HAP-1 (cell line): ENCODE data around the gene GALK1.

ENCODE experiments used
- DNase-seq, 2 experiments: peaks; one replicate each; pipeline ENCODE4 v3.0.0-alpha.2; 2016 to 2020; ENCODE audit warnings: low spot score in 2 of 2
- H3K27me3 ChIP-seq: fragments of 250-450 bp; sonication (Bioruptor Pico); 2 replicates; pipeline ENCODE4 v1.5.1; 2020; ENCODE audit warnings: low read depth, mild to moderate bottlenecking, moderate library complexity
- H3K36me3 ChIP-seq: fragments of 250-450 bp; sonication (Bioruptor Pico); replicated peaks from 2 replicates; pipeline ENCODE4 v1.5.1; 2020; ENCODE audit warnings: mild to moderate bottlenecking
- H3K4me1 ChIP-seq: fragments of 250-450 bp; sonication (Bioruptor Pico); 2 replicates; pipeline ENCODE4 v1.5.1; 2020; ENCODE audit warnings: mild to moderate bottlenecking
- H3K4me3 ChIP-seq: fragments of 250-450 bp; sonication (Bioruptor Pico); 2 replicates; pipeline ENCODE4 v1.5.1; 2020; ENCODE audit warnings: mild to moderate bottlenecking, moderate library complexity
- H3K9me3 ChIP-seq: fragments of 250-450 bp; sonication (Bioruptor Pico); 2 replicates; pipeline ENCODE4 v1.5.1; 2020; ENCODE audit warnings: mild to moderate bottlenecking, moderate library complexity
- in situ Hi-C: fragments of 300-500 bp; cut with MboI; formaldehyde crosslinking; loops from 3 replicates; pipeline ENCODE4 v1.14.3; 2020; ENCODE audit warnings: low sequenced_read_pairs, inconsistent platforms, mixed read lengths

Gene GALK1

DNA sequence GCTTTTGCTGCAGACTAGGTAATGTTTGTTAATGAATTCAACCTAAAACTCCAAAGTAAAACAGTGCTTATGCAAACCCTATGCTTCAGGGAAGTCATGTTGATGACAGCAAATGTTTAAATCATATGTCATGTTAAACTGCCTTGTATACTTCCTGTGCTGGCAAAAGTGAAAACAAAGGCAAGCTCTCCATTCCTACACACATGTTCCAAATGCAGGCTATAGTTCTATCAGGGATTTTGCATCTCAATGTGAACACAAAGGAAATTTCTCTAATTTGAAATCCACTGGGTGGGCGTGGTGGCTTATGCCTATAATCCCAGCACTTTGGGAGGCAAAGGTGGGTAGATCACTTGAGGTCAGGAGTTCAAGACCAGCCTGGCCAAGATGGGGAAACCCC, 38.9 kb upstream of the GALK1 start:
- in situ Hi-C loops, result no loop called here
- peak; percentile 58 to 66 for DNase-seq
- Histone ChIP-seq H3K9me3 (no peaks in the 10 kb centered on the region), H3K36me3 (peaks cover 21% of the 10 kb centered on the region), H3K4me3 (no peak overlapping the region), H3K27me3 (no peaks in the 10 kb centered on the region), H3K4me1 (peaks cover 8% of the 10 kb centered on the region)

DNA sequence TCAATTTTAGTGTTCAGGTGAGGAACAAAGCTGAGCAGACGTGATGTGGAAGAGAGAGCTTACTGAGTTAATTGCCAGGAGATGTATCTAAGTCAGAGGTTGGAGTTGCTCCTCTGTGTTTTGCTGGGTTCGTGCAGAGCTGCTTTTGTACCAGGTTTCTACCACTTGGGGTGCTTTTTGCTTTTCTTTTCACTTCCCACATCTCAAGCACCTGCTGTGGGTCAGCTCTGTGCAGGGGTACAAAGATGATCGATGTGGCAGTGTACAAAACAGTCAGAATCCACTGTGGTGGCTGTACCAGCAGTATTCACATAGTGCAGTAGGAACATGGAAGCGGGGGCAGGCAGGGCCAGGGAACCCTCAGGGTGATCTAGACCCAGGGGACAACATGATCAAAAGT, 34.4 kb upstream of the GALK1 start:
- H3K9me3 ChIP-seq, result no peaks in the 10 kb centered on the region
- H3K4me1 ChIP-seq, result peaks cover 8% of the 10 kb centered on the region
- peaks cover 50% of the 10 kb centered on the region for H3K36me3 ChIP-seq
- no peaks in the 10 kb centered on the region for H3K27me3 ChIP-seq
- no peak overlapping the region for H3K4me3 ChIP-seq
- in situ Hi-C loops, result no loop called here
- DNase-seq, result no peak

DNA sequence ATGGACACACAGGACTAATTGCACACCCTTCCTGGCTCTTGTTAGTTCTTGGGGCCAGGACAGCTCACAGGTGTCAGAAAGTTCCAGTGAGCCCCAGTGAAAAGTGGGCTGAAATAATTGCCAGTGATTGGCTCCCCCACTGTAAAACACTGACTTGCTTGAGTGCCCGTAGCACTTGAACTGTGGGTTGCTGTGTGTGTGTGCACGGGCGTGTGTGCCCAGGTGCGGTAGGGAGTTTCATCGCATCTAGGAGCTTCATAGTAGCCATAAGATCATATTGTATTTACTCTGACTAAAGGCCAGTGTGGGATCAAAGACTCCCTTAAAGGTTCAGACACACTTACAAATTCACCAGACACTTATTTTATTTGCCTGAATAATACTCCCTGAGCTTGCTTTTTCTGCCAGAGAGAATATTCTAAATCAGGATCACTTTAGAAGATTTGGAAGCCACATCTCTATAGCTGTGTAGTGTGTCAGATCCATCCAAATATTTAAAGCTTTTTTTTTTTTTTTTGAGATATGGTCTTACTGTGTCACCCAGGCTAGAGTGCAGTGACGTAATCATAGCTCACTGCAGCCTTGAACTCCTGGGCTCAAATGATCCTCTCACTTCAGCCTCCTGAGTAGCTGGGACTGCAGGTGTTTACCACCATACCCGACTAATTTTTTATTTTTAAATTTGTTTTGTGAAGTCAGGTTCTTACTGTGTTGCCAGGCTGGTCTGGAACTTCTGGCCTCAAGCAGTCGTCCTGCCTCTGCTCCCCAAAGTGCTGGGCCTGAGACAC, 31.0 kb upstream of the GALK1 start:
- H3K27me3 ChIP-seq, result no peaks in the 10 kb centered on the region
- no peaks in the 10 kb centered on the region for H3K9me3 ChIP-seq
- H3K4me3 ChIP-seq, result no peak overlapping the region
- H3K4me1 ChIP-seq, result peaks cover 2% of the 10 kb centered on the region
- in situ Hi-C loops, result no loop called here
- H3K36me3 ChIP-seq, result peaks cover 67% of the 10 kb centered on the region
- DNase-seq, result no peak

DNA sequence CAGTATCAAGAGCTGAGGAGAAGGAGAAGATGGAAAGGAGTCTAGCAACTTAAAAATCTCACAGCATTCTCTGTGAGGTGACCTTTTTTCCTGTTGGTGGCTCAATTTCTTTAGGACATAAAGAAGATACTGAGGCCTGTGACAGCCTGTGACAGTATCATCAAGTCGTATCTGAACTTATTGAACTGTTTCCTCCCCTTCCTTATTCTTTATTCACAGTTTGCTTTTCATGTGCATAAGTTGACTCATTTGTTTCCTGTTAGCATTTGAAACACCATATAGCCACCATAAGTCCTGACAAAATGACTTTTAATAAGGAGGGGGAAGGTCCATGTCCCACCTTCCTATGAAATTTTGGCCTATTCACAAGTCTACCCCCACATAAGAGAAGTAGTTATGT, 28.5 kb upstream of the GALK1 start:
- in situ Hi-C loops, result no loop called here
- H3K4me3 ChIP-seq, result no peak overlapping the region
- DNase-seq, result no peak
- H3K27me3 ChIP-seq, result no peaks in the 10 kb centered on the region
- no peaks in the 10 kb centered on the region for H3K9me3 ChIP-seq
- H3K4me1 ChIP-seq, result peaks cover 2% of the 10 kb centered on the region
- peaks cover 48% of the 10 kb centered on the region for H3K36me3 ChIP-seq

DNA sequence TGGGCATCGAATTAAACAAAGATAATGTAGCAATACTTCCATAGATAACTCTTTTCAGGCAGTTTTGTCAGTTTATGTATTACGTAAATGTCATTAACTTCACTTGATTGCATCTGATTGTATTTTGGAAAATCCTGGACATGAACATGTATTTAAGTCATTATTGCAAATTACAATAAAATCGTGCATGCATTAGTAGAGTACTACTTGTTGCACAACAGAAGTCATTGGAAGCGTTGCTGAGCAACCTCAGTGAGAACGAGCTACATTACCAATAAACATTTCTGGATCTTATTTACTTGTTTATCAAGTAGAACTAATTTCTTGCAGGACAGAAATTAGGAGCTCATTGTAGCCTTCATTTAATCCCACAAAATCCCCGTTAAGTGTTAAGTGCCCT, 26.3 kb upstream of the GALK1 start:
- in situ Hi-C loops, result no loop called here
- H3K27me3 ChIP-seq, result no peaks in the 10 kb centered on the region
- H3K4me1 ChIP-seq, result peaks cover 4% of the 10 kb centered on the region
- peaks cover 34% of the 10 kb centered on the region for H3K36me3 ChIP-seq
- H3K9me3 ChIP-seq, result no peaks in the 10 kb centered on the region
- DNase-seq, result no peak
- no peak overlapping the region for H3K4me3 ChIP-seq

DNA sequence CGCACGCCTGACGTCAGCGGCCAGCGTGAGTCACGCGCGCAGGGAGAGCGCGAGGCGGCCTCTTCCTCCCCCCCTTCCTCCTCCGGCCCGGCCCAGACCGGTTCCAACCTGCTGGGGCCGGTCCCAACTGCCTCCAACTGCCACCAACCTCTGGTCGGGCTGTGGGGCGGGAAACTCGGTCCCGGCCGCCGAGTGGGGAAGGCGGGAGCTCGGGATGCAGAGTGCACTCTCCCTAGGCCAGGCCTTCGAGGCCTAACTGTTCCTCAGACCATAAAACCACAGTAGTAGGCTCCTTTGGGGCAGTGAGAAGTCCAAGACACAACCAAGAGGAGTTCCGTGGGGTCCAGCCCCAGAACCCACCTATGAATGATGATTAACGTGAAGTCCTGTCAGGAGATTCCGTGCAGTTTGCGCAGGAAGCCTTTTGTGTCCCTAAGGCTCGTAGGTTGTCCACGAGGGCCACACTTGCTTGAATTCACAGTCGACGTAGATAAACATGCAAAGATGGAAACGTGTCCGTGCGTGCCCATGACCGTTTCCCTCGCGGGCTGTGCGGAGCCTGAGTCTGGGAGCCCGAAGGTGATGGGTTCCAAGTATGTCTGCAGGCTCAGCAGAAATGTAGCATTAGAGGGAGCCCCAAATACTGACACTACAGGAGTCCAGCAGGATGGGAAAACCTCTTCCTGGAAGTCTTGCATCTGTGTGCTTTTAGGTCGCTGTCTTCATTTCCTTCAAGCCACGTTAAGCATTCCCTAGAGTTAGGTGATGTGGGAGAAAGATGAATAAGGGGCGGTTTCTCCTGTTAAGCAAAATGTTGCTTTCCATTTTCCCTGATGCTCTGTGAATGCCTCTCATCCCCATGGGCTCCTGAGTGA, 20.3 kb upstream of the GALK1 start:
- in situ Hi-C loops, result no loop called here
- peak overlapping the region; percentile 71 for H3K4me3 ChIP-seq
- DNase-seq, result peak; percentile 78 to 93
- H3K9me3 ChIP-seq, result no peaks in the 10 kb centered on the region
- no peaks in the 10 kb centered on the region for H3K27me3 ChIP-seq
- H3K4me1 ChIP-seq, result peaks cover 31% of the 10 kb centered on the region
- H3K36me3 ChIP-seq, result 0 out of 2 replicates have a peak, but pooled peaks cover 2% of the 10 kb centered on the region

DNA sequence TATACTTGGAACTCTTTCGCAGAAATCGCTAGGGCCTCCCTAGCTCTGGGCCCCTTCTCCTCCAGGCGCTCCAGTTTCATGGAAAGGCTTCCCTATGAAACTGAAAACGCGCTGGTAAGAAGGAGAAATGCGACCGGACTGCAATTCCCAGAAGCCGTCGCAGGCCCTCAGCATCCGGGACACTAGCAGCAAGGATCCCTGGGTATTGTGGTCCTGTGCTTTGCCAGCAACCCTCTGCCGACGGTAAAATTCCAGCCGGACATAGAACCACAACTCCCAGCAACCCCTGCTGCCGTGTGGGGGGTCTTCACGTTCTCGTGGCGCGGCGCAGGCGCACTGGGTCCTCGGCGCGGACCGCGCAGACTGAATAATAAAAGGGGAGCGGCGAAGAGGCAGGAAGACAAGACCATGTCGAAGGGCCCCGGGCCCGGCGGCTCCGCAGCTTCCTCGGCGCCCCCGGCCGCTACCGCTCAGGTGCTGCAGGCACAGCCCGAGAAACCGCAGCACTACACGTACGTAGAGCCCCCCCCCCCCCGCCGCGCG, 19.6 kb upstream of the GALK1 start, which contains the start of gene UNK:
Gene UNK (plus strand): TSS at position 334 of the 543 bp plus-strand sequence. CDS start 75 bp downstream, at position 409.
- H3K27me3 ChIP-seq, result no peaks in the 10 kb centered on the region
- H3K4me3 ChIP-seq, result peak within 1 kb of the TSS; percentile 71
- H3K9me3 ChIP-seq, result no peaks in the 10 kb centered on the region
- in situ Hi-C loops, result no loop called here
- 0 out of 2 replicates have a peak, but pooled peaks cover 2% of the 10 kb centered on the region for H3K36me3 ChIP-seq
- H3K4me1 ChIP-seq, result peaks cover 34% of the 10 kb centered on the region
- peak; percentile 98 to 100 for DNase-seq

DNA sequence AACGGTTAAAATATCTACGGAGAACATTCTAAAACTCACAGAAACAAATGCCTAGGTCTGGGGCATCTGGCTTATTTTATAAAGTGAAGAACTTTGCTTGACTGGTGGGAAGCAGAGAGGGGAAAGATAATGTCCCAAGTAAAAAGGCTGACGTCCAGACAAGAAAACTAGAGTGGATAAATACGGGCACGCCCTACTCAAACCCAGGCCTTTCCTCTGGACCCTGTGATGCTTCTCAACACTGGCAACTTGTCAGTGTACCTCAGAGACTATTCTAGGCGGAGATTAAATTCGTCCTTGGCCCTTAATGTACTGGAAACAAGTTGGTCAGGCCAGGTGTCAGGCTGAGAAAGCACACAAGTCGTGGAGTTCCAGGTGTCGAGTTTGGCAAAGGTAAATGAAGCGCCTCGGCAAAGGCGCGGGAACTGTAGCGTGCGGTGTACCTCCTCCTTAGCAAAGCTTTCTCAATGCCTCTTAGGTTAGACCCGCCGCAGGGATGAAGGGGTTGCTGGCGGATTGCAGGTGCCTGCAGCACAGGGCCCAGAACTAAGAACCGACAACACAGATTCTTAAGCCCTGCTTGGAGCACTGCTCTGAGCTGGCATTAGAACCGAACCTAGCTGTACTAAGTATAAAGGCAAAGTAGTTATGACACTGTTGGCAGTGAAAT, 18.9 kb upstream of the GALK1 start:
- in situ Hi-C loops, result no loop called here
- no peaks in the 10 kb centered on the region for H3K9me3 ChIP-seq
- peak in 1 of 2 experiments; percentile 34 for DNase-seq

DNA sequence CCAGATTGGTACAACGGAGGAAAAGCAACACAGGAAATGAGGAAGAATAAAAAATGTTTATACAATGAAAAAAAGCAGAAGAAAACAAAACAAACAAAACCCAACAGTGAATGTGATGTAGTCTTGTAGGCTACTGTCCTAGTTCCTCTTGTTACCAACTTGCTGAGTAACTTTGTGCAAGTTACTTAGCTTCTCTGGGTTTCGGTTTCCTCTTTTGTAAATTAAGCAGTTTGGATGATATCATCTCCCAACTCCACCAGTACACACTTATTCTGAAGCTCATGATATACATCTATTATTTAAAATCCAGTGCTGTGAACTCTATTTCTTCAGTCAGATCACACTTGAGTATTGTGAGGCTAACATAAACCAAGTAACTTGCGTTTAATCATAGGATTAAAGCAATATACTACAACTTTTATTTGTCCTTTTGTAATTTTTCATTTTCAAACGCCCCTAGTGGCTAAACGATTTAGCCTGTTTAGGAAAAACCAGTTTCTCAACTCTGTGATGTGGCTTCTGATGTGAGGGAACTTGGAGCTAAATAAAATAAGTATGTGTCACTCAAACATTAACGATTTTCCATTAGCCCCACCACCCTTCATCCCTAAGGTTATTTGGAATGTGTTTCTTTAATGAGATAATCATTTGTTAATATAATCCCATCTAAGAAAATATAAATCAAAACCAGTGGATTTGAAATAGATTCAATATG, 18.2 kb upstream of the GALK1 start:
- no peaks in the 10 kb centered on the region for H3K9me3 ChIP-seq
- peaks cover 34% of the 10 kb centered on the region for H3K4me1 ChIP-seq
- H3K4me3 ChIP-seq, result no peak overlapping the region
- no peaks in the 10 kb centered on the region for H3K27me3 ChIP-seq
- peaks cover 15% of the 10 kb centered on the region for H3K36me3 ChIP-seq
- DNase-seq, result peak in 1 of 2 experiments; percentile 56
- in situ Hi-C loops, result no loop called here

More for the DNA sequence above, 18.9 kb upstream of the GALK1 start:
- peak overlapping the region; percentile 71 for H3K4me3 ChIP-seq
- no peaks in the 10 kb centered on the region for H3K27me3 ChIP-seq
- peaks cover 34% of the 10 kb centered on the region for H3K4me1 ChIP-seq
- peaks cover 8% of the 10 kb centered on the region for H3K36me3 ChIP-seq

DNA sequence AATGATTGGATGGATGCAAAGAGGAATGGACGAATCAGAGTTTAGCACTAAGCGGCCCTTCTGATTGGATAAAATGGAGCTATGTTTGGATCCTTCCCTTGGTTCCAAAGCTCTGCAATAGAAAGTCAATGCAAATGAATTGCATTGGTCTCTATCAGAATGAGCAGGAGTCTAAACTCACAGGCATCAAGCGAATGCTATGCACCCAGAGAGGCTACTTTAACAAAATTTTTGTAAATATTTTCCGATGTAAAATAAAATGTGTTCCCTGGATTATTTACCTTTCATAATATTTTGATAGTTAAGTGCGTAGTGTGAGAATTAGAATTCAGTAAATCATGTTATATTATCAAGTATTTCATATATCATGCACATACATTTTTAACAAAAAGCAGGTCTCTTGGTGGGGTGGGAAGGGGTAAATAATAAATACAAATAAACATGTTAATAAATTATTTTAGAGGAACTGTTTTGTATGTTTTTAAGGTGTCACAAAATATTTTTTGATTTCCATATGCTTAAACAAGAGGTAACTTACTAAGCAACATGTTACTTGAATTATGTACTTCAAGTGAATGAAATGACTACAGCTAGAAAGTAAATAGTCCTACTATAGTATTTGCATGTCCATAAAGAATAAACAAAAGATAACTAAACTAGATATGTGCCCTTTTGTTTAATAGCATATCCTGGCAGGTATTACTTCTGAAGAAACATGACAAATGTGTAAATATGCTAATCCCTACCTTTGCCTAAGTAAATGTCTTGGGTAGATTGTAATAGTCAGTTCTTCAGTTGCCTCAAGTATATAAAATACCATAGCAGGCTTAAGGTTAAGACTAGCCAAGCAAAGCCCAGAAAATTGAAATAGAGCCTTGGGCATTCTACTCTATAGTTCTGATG, 15.2 kb upstream of the GALK1 start:
- Histone ChIP-seq H3K36me3 (peaks cover 38% of the 10 kb centered on the region), H3K4me1 (peaks cover 30% of the 10 kb centered on the region), H3K27me3 (no peaks in the 10 kb centered on the region), H3K9me3 (no peaks in the 10 kb centered on the region), H3K4me3 (no peak overlapping the region)
- in situ Hi-C loops, result no loop called here
- no peak for DNase-seq

DNA sequence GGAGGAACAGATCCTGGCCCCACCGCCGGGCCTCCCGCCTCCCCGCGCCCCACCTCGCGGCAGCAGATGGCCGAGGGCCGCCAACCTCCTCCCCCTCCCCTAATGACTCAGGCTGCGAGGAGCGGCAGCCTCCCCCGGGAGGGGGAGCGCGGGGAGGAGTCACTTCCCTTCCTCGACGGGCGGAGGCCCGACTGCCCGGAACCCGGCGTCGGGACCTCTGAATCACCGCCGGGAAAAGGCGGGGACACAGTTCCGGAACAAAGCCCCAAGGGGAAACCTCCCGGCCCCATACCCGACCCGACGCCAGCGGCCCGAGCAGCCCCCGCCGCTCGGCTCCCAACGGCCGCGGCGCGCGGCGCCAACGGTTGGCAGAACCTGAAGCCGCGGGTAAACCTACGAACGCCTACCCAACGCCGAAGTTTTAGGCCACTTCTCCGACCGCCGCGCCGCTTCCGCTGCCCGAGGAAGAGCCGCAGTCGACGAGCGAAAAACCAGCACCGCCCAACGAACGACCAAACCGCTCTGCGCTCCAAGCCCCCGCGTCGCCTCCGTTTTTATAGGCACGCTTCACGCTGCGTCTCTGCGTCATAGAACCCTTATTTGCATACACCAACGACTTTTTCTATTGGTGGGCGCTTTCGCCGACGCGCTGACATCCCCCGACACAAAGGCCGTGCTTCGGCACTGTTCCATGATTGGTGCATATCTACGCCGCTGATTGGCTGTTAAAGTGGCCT, 14.4 kb upstream of the GALK1 start:
- Histone ChIP-seq H3K27me3 (no peaks in the 10 kb centered on the region), H3K36me3 (peaks cover 38% of the 10 kb centered on the region), H3K9me3 (no peaks in the 10 kb centered on the region), H3K4me3 (peak overlapping the region; percentile 75), H3K4me1 (peaks cover 28% of the 10 kb centered on the region)
- in situ Hi-C loops, result no loop called here
- peak; percentile 97 to 100 for DNase-seq

DNA sequence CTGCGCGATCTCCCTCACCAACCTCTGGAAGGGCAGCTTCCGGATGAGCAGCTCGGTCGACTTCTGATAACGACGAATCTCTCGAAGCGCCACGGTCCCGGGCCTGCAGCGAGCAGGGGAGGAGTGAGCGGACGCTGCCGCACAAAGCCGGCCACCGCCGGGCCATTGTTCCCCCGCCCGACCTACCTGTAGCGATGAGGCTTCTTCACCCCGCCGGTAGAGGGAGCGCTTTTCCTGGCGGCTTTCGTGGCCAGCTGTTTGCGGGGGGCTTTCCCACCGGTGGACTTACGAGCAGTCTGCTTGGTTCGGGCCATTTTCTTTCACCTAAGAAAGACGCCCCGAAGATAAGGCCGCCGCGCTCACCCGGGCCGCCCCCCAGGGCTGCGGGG, 13.9 kb upstream of the GALK1 start:
- Histone ChIP-seq H3K4me3 (peak overlapping the region; percentile 75), H3K4me1 (peaks cover 24% of the 10 kb centered on the region), H3K27me3 (no peaks in the 10 kb centered on the region), H3K9me3 (no peaks in the 10 kb centered on the region), H3K36me3 (peaks cover 38% of the 10 kb centered on the region)
- DNase-seq, result peak in 1 of 2 experiments; percentile 72
- in situ Hi-C loops, result no loop called here
